ENCODE data around the gene ACTRT2. TPM values are rescaled to one million over a fixed set of nuclear protein-coding genes. Genes with fewer than 3 reads are reported as not detected.

Gene ACTRT2
- total and polyA plus RNA-seq, 2 donors (not counting 3 experiments of a cell fraction or from before 2014, with no cell fraction given): not detected

DNA sequence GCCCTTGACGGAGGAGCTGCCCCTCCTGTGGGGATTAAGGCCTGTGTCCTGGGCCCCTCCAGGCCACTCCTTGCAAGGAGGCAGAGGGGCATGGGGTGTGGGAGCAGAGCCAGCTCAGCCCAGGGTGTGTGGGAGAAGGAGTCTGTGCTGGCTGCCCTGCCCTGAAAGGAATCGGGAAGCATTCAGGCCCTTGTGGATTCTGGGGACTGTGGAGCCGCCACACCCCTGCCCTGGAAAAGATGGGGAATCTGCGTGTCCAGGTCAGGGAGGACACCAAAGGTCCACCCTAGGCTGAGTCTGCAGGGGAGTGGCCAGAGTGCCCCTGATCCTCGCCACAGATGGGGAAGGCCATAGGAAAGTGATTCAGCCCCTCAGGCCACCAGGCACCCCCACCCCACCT, 31.2 kb downstream of the ACTRT2 start:
- no peaks in the 10 kb centered on the region for H3K9me3 ChIP-seq (replicated peaks; ENCODE audit: control insufficient read depth, insufficient read depth, low read length)
- no peaks in the 10 kb centered on the region for H3K79me2 ChIP-seq (ENCODE audit: control insufficient read depth, insufficient read depth, low read length)
- no peaks in the 10 kb centered on the region for H3K9me1 ChIP-seq (replicated peaks; ENCODE audit: control insufficient read depth, extremely low read depth, insufficient read depth, low read length)
- H2AFZ ChIP-seq (ENCODE audit: low read depth, low read length): no peak overlapping the region
- no TSS peak for BruUV-seq (replicated peaks)
- no peak overlapping the region for H3K27ac ChIP-seq (ENCODE audit: insufficient read depth, low read depth, low read length)
- FAIRE-seq: no peak
- ChIA-PET CTCF (no interaction called here), POLR2A (no interaction called here)
- no peaks in the 10 kb centered on the region for H3K36me3 ChIP-seq (ENCODE audit: control insufficient read depth in 2 of 2, extremely low read depth in 1 of 2, insufficient read depth in 2 of 2, low read length in 2 of 2)
- H3K27me3 ChIP-seq (ENCODE audit: control insufficient read depth in 2 of 2, insufficient read depth in 2 of 2, low read length in 2 of 2): no peaks in the 10 kb centered on the region
- H3K4me2 ChIP-seq (ENCODE audit: insufficient read depth, low read length): no peak overlapping the region
- intact Hi-C loops (cut with micrococcal nuclease) (no loop called here), dilution Hi-C loops (cut with MboI; ENCODE audit: extremely low pct_ligation_motif_present, low sequenced_read_pairs) (no loop called here)
- no peaks in the 10 kb centered on the region for H4K20me1 ChIP-seq (replicated peaks; ENCODE audit: control insufficient read depth, extremely low read depth, insufficient read depth, low read length)
- H3K4me3 ChIP-seq (replicated peaks in 1 of 3; ENCODE audit: insufficient read depth in 1 of 3, low read depth in 1 of 3, low read length in 3 of 3): no peak overlapping the region
- H3K9ac ChIP-seq (replicated peaks; ENCODE audit: extremely low read depth, insufficient read depth, low read length): no peak overlapping the region
- H3K4me1 ChIP-seq (ENCODE audit: control insufficient read depth, extremely low read depth, insufficient read depth, low read length): no peaks in the 10 kb centered on the region
- DNase-seq (ENCODE audit: low read depth, low spot score): no peak
- TF ChIP-seq MYC (IDR thresholded peaks at IDR 0.05; ENCODE audit: low read depth, low read length) (no peak), POLR2A (IDR thresholded peaks at IDR 0.05; ENCODE audit: low read depth, low read length) (no peak), EZH2 (IDR thresholded peaks at IDR 0.05; ENCODE audit: borderline replicate concordance, low read depth, low read length, severe bottlenecking) (no peak), FOS (IDR thresholded peaks at IDR 0.05; ENCODE audit: borderline replicate concordance, insufficient read depth, low read length) (no peak)

DNA sequence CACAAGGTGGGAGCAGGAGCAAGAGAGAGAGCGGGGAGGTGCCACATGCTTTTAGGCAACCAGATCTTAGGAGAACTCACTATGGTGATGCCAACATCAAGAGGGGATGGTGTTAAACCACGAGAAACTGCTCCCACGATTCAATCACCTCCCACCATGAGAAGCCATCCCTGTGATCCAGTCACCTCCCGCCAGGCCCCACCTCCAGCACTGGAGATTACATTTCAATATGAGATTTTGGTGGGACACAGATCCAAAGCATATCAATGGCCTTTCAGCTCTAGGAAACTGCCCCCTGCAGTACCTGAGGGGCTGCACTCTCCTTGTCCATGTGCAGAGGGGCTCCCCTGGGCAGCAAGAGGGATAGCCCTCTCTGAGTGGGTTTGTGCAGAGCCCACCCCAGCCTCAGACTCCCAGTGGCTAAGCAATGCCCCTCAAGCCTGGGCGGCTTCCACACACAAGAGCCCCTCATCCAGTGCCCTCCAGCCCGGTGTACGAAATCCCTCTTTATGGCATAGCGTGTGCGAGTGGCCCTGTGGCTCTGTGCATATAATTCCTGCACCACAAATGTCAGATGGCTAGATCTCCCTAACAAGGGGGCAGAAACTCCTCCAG, 32.2 kb downstream of the ACTRT2 start:
- intact Hi-C loops (cut with micrococcal nuclease): no loop called here

More for the DNA sequence above, 32.2 kb downstream of the ACTRT2 start:
- Histone ChIP-seq H3K9ac (replicated peaks; ENCODE audit: extremely low read depth, insufficient read depth, low read length) (no peak overlapping the region), H4K20me1 (replicated peaks; ENCODE audit: control insufficient read depth, extremely low read depth, insufficient read depth, low read length) (no peaks in the 10 kb centered on the region), H3K9me1 (replicated peaks; ENCODE audit: control insufficient read depth, extremely low read depth, insufficient read depth, low read length) (no peaks in the 10 kb centered on the region), H3K4me3 (replicated peaks in 1 of 3; ENCODE audit: insufficient read depth in 1 of 3, low read depth in 1 of 3, low read length in 3 of 3) (no peak overlapping the region), H3K36me3 (ENCODE audit: control insufficient read depth in 2 of 2, extremely low read depth in 1 of 2, insufficient read depth in 2 of 2, low read length in 2 of 2) (no peaks in the 10 kb centered on the region), H3K27me3 (ENCODE audit: control insufficient read depth in 2 of 2, insufficient read depth in 2 of 2, low read length in 2 of 2) (no peaks in the 10 kb centered on the region), H3K79me2 (ENCODE audit: control insufficient read depth, insufficient read depth, low read length) (no peaks in the 10 kb centered on the region), H3K4me2 (ENCODE audit: insufficient read depth, low read length) (no peak overlapping the region), H3K4me1 (ENCODE audit: control insufficient read depth, extremely low read depth, insufficient read depth, low read length) (no peaks in the 10 kb centered on the region), H2AFZ (ENCODE audit: low read depth, low read length) (no peak overlapping the region), H3K27ac (ENCODE audit: insufficient read depth, low read depth, low read length) (no peak overlapping the region), H3K9me3 (replicated peaks; ENCODE audit: control insufficient read depth, insufficient read depth, low read length) (no peaks in the 10 kb centered on the region)
- ChIA-PET CTCF (no interaction called here), POLR2A (no interaction called here)
- dilution Hi-C loops (cut with MboI; ENCODE audit: extremely low pct_ligation_motif_present, low sequenced_read_pairs): no loop called here
- FAIRE-seq (no peak), DNase-seq (ENCODE audit: low read depth, low spot score) (no peak)
- no TSS peak for BruUV-seq (replicated peaks)
- TF ChIP-seq FOS (IDR thresholded peaks at IDR 0.05; ENCODE audit: borderline replicate concordance, insufficient read depth, low read length) (no peak), EZH2 (IDR thresholded peaks at IDR 0.05; ENCODE audit: borderline replicate concordance, low read depth, low read length, severe bottlenecking) (no peak)

All from endothelial cell of umbilical vein (primary cell).